HUES48 (cell line): ENCODE results near the gene SMCO2.

Experiments
- H3K27ac ChIP-seq: one replicate; pipeline ENCODE4 v1.7.0; 2013; ENCODE audit warnings: low read depth, low read length, inconsistent platforms
- H3K27me3 ChIP-seq: 2 replicates; pipeline ENCODE4 v1.6.1; 2013; ENCODE audit warnings: mild to moderate bottlenecking, low read length; ENCODE audit not compliant: control insufficient read depth, insufficient read depth
- H3K36me3 ChIP-seq: 2 replicates; pipeline ENCODE4 v1.6.1; 2013; ENCODE audit warnings: low read length; ENCODE audit not compliant: control insufficient read depth, insufficient read depth
- H3K4me1 ChIP-seq: 2 replicates; pipeline ENCODE4 v1.6.1; 2013; ENCODE audit warnings: mild to moderate bottlenecking, low read length; ENCODE audit not compliant: control insufficient read depth, insufficient read depth
- H3K4me3 ChIP-seq: 2 replicates; pipeline ENCODE4 v1.5.1; 2013; ENCODE audit warnings: mild to moderate bottlenecking, low read depth, low read length
- H3K9ac ChIP-seq: 2 replicates; pipeline ENCODE4 v1.6.1; 2013; ENCODE audit warnings: mild to moderate bottlenecking, low read depth, low read length, moderate library complexity
- H3K9me3 ChIP-seq: 2 replicates; pipeline ENCODE4 v1.6.1; 2013; ENCODE audit warnings: low read length; ENCODE audit not compliant: control insufficient read depth, insufficient read depth

SMCO2 gene

GRCh38 chr12:27472604-27473003, 26.1 kb downstream of the SMCO2 start:
- Histone ChIP-seq H3K27me3 (no peaks in the 10 kb centered on the region), H3K36me3 (no peaks in the 10 kb centered on the region), H3K9me3 (peaks cover 5% of the 10 kb centered on the region; the same call in 1 of the 2 replicates), H3K27ac (no peak overlapping the region), H3K4me3 (no peak overlapping the region), H3K9ac (no peak overlapping the region), H3K4me1 (no peaks in the 10 kb centered on the region)

GRCh38 chr12:27474344-27474743, 27.8 kb downstream of the SMCO2 start:
- Histone ChIP-seq H3K36me3 (no peaks in the 10 kb centered on the region), H3K9me3 (peaks cover 6% of the 10 kb centered on the region; the same call in 1 of the 2 replicates), H3K27me3 (no peaks in the 10 kb centered on the region), H3K9ac (no peak overlapping the region), H3K4me1 (no peaks in the 10 kb centered on the region), H3K27ac (no peak overlapping the region), H3K4me3 (no peak overlapping the region)

- no peak overlapping the region for H3K27ac ChIP-seq
- H3K4me1 ChIP-seq: no peaks in the 10 kb centered on the region
- H3K4me3 ChIP-seq: no peak overlapping the region
- H3K9ac ChIP-seq: no peak overlapping the region
- H3K9me3 ChIP-seq: peaks cover 6% of the 10 kb centered on the region; the same call in 1 of the 2 replicates
- no peaks in the 10 kb centered on the region for H3K36me3 ChIP-seq
- no peaks in the 10 kb centered on the region for H3K27me3 ChIP-seq
Observed at GRCh38 chr12:27477049-27477448, 30.5 kb downstream of the SMCO2 start.

GRCh38 chr12:27478949-27479348, 32.4 kb downstream of the SMCO2 start:
- H3K27ac ChIP-seq: no peak overlapping the region
- no peak overlapping the region for H3K9ac ChIP-seq
- H3K27me3 ChIP-seq: no peaks in the 10 kb centered on the region
- H3K36me3 ChIP-seq: no peaks in the 10 kb centered on the region
- no peaks in the 10 kb centered on the region for H3K4me1 ChIP-seq
- no peak overlapping the region for H3K4me3 ChIP-seq
- H3K9me3 ChIP-seq: peaks cover 6% of the 10 kb centered on the region; the same call in 1 of the 2 replicates

GRCh38 chr12:27480016-27480415, 33.5 kb downstream of the SMCO2 start:
- no peak overlapping the region for H3K9ac ChIP-seq
- no peaks in the 10 kb centered on the region for H3K36me3 ChIP-seq
- H3K27me3 ChIP-seq: no peaks in the 10 kb centered on the region
- H3K4me3 ChIP-seq: no peak overlapping the region
- H3K27ac ChIP-seq: no peak overlapping the region
- H3K9me3 ChIP-seq: peaks cover 6% of the 10 kb centered on the region; the same call in 1 of the 2 replicates
- H3K4me1 ChIP-seq: no peaks in the 10 kb centered on the region

GRCh38 chr12:27486961-27487360, 40.4 kb downstream of the SMCO2 start:
- Histone ChIP-seq H3K27ac (no peak overlapping the region), H3K4me1 (no peaks in the 10 kb centered on the region), H3K36me3 (no peaks in the 10 kb centered on the region), H3K9ac (no peak overlapping the region), H3K27me3 (no peaks in the 10 kb centered on the region), H3K9me3 (no peaks in the 10 kb centered on the region), H3K4me3 (no peak overlapping the region)

- Histone ChIP-seq H3K36me3 (no peaks in the 10 kb centered on the region), H3K27ac (no peak overlapping the region), H3K27me3 (no peaks in the 10 kb centered on the region), H3K4me3 (no peak overlapping the region), H3K9ac (no peak overlapping the region), H3K4me1 (no peaks in the 10 kb centered on the region), H3K9me3 (no peaks in the 10 kb centered on the region)
Observed at GRCh38 chr12:27488479-27488878, 41.9 kb downstream of the SMCO2 start.

GRCh38 chr12:27491226-27491625, 44.7 kb downstream of the SMCO2 start:
- no peak overlapping the region for H3K9ac ChIP-seq
- no peaks in the 10 kb centered on the region for H3K36me3 ChIP-seq
- H3K9me3 ChIP-seq: no peaks in the 10 kb centered on the region
- no peaks in the 10 kb centered on the region for H3K4me1 ChIP-seq
- H3K27ac ChIP-seq: no peak overlapping the region
- H3K27me3 ChIP-seq: no peaks in the 10 kb centered on the region
- H3K4me3 ChIP-seq: no peak overlapping the region

- Histone ChIP-seq H3K36me3 (no peaks in the 10 kb centered on the region), H3K4me3 (no peak overlapping the region), H3K4me1 (no peaks in the 10 kb centered on the region), H3K27me3 (no peaks in the 10 kb centered on the region), H3K27ac (no peak overlapping the region), H3K9me3 (no peaks in the 10 kb centered on the region), H3K9ac (no peak overlapping the region)
Observed at GRCh38 chr12:27493260-27493940, 46.9 kb downstream of the SMCO2 start.

- H3K36me3 ChIP-seq: no peaks in the 10 kb centered on the region
- no peaks in the 10 kb centered on the region for H3K4me1 ChIP-seq
- no peak overlapping the region for H3K27ac ChIP-seq
- H3K4me3 ChIP-seq: no peak overlapping the region
- H3K9ac ChIP-seq: no peak overlapping the region
- no peaks in the 10 kb centered on the region for H3K9me3 ChIP-seq
- no peaks in the 10 kb centered on the region for H3K27me3 ChIP-seq
Observed at GRCh38 chr12:27497446-27497845, 50.9 kb downstream of the SMCO2 start.

GRCh38 chr12:27498149-27498548, 51.6 kb downstream of the SMCO2 start:
- H3K4me3 ChIP-seq: no peak overlapping the region
- no peaks in the 10 kb centered on the region for H3K9me3 ChIP-seq
- no peaks in the 10 kb centered on the region for H3K27me3 ChIP-seq
- H3K36me3 ChIP-seq: no peaks in the 10 kb centered on the region
- H3K9ac ChIP-seq: no peak overlapping the region
- H3K4me1 ChIP-seq: no peaks in the 10 kb centered on the region
- H3K27ac ChIP-seq: no peak overlapping the region
